HG02840 (cell line): ENCODE measurements around the gene KIAA1217.

Source experiments
- ATAC-seq: cut with Tn5 transposase; IDR thresholded peaks from one replicate; pipeline ENCODE4 v1.9.1; 2021; ENCODE audit warnings: mild to moderate bottlenecking, moderate library complexity, moderate number of reproducible peaks; ENCODE audit not compliant: unreplicated experiment, low FRiP score

Gene KIAA1217

GRCh38 chr10:24208661-24209431, at the start of gene KIAA1217:
Gene KIAA1217, plus strand, starts transcription at chr10:24209138. Its CDS starts 56 bp downstream, at chr10:24209194.
- peak; percentile 26 for ATAC-seq

GRCh38 chr10:24162206-24162985, 46.5 kb upstream of the KIAA1217 start:
- no peak for ATAC-seq

- ATAC-seq, result no peak
These were observed 45.5 kb upstream of the KIAA1217 start for GRCh38 chr10:24163485-24163884.

DNA sequence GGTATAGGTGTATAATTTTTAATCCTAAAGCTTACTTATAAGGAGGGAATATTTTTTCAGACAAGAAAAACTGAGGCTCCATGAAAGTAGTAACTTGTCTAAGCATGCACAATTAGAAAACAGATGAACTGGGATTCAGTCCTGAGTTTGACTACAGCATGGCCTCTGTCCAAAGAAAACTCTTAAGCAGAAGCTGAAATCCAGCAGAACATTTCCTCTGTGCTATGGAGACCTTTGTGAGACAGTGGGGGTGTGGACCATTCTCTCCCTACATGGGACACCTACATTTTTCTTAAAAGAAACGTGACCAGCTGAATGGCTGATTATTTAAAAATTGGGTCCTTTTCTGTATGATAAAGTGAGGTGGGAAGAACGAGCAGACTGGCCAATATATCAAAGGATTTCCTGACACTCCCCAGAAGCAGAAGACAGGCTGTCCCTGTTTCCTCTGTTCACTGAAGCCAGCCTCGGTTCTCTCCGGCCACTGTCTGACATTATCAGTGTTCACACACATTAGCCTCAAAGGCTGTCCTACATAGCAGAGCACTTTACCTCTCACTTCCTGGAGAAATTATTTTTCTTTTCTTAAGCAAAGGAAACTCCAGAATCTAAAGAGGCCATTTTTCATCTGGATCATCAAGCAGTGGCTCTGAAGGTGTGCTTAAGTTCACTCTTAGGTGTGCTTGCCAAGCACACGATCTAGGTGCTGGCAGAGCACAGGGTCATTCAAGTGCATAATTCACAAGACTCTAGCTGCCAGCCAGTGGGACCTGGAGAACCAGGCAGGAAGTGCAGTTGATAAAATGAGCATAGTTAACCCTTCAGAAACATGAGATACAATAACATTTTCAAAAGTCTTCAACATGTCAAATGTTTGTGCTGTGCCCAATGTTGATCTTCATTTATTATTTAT, 40.4 kb upstream of the KIAA1217 start:
- ATAC-seq, result no peak

GRCh38 chr10:24170199-24170598, 38.7 kb upstream of the KIAA1217 start:
- ATAC-seq, result no peak

GRCh38 chr10:24172909-24173308, 36.0 kb upstream of the KIAA1217 start:
- ATAC-seq, result no peak

GRCh38 chr10:24174014-24174413, 34.9 kb upstream of the KIAA1217 start:
- no peak for ATAC-seq

GRCh38 chr10:24176658-24177057, 32.3 kb upstream of the KIAA1217 start:
- no peak for ATAC-seq

DNA sequence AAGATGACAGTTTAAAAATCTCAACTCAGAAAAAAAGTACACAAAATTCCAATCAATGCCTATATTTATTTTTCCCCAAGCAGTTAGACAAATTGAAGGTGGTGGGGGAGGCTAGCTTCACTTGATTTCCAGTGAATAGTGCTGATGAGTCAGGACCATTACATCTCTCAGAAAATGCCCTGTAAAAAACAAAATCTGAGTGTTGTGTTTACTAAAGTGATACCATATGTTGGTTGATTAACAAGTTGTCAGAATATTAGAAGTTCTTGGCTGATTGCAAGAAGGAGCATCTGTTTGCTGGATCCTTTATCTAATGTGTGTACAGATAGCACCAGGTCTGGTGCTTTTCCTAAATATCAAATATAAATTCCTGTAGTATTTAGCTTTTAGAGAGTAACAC, 31.3 kb upstream of the KIAA1217 start:
- ATAC-seq, result no peak

DNA sequence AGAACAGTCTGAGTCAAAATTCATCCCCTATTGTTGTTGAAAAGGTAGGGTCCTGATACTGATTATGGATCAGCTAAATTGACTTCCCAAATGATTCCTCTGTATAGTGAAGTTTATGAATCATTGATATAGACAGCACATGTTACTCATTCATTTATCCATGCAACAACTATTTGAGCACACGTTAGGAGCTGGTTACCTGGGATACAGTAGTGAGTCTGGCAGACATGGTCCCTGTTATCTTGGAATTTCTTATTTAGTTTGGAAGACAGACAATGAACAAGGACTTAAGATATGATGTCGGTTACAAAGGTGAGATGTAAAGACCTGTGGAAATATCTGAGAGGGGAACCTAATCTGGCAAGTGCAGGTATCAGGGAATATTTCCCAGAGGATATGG, 28.0 kb upstream of the KIAA1217 start:
- no peak for ATAC-seq

- no peak for ATAC-seq
These were observed 24.5 kb upstream of the KIAA1217 start for GRCh38 chr10:24184455-24184854.

DNA sequence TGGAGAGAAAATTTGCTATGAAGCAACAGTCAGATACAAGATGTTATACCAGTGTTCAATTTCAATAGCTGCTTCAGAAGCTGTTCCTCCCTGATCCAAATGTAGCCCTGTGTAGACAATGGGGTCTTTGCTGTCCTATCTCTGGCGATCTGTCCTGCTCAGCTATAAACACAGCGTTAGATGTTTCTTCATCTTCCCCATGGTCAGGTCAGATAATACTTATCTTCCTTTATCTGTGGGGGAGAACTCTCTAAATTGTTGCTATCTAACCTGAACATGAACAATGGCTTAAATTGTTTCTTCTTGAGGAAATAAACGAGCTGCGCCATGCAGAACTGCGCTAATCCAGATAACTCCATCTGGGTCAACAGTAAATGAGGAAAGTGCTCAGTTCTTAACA, 15.6 kb upstream of the KIAA1217 start:
- ATAC-seq, result no peak

DNA sequence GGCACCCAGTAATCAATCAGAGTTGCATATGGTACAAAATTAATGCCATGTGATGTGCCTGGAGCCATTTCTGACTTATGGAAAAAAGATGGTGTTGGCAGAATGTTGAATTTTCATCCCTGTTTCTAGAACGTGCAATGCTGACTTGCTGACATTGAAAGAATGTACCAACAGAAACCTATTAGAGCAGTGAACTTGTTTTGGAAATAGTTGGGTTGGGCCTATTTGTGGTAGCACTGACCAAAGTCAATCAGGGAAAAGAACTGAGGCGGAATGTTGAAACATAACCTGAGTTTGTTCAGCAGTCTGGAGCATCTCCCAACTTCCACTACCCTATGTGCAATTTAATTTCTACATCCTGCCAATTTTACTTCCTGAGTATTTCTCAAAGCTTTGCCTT, 11.7 kb upstream of the KIAA1217 start:
- ATAC-seq, result no peak

DNA sequence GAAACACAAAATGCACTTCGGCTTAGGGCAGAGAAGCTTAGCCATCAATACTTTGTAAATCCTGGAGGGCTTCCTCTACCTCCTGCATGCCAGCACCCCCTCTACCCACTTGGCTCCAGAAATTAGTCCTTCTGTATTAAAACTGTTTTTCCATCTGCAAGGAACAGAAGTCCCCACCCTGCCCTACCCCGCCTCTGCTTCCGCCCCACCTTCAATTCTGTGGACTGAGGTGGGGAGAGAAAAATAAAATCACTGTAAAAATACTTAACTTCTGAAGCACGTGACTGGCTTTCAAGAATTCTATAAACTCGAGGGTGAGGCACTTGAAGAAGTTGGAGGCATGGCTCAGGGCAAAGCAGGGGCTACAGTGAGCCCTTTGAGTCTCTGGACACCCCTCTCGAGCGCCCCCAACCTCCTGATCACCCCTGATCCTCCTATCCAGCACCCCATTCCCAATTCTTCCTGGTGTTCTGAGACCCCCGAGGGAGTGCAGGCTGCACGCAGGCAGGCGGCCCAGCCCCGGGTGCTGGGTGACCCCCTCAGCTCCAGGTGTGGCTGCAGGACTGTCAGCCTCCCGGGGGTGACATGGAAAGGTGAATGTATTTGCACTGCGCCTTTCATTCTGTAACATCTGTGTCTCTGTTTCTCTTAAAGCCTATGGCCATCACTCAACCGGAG, 7.3 kb upstream of the KIAA1217 start:
- no peak for ATAC-seq

GRCh38 chr10:24202181-24202570, 6.8 kb upstream of the KIAA1217 start:
- no peak for ATAC-seq

- ATAC-seq, result no peak
These were observed 3.1 kb upstream of the KIAA1217 start for GRCh38 chr10:24205821-24206220.

GRCh38 chr10:24206334-24206733, 2.6 kb upstream of the KIAA1217 start:
- no peak for ATAC-seq

GRCh38 chr10:24206926-24207325, 2.0 kb upstream of the KIAA1217 start:
- no peak for ATAC-seq

DNA sequence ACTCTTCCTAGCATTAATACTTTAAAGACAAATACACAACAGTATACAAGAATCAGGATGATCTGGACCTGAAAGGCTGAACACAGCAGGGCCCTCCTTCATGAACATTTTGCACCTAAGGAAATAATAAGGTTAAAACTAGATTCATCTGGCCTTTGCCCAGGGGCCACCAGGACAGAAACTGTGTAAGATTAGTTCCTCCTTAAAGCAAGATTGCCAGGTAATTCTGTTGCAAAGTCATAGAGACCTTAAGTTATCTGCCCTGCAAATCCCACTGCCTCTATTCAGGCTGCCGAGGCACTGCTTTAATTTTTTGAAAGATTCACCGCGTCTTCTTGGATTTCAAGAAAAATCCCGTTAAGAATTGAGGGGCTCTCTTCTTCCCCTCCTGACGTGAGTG, 1.6 kb upstream of the KIAA1217 start:
- ATAC-seq, result no peak
